Activated naive CD4-positive, alpha-beta T cell treated with Interleukin-2 at 50 U/mL for 16 hours (primary cell): Measurements from ENCODE around the gene CD101.

ENCODE experiments used
- DNase-seq: peaks from one replicate; pipeline ENCODE4 v3.0.0-alpha.2; 2020

The CD101 gene

GRCh38 chr1:117020526-117021156 is 19.1 kb downstream of the CD101 start:
- DNase-seq: no peak

GRCh38 chr1:117022114-117022513 is 20.6 kb downstream of the CD101 start:
- DNase-seq: no peak

GRCh38 chr1:117025568-117025967 is 24.0 kb downstream of the CD101 start:
- DNase-seq: no peak

- no peak for DNase-seq
Observed at GRCh38 chr1:117026361-117026760, 24.8 kb downstream of the CD101 start.

GRCh38 chr1:117029685-117030084 is 28.1 kb downstream of the CD101 start:
- DNase-seq: no peak

GRCh38 chr1:117030271-117030877 is 28.8 kb downstream of the CD101 start:
- no peak for DNase-seq

- no peak for DNase-seq
Observed at GRCh38 chr1:117032266-117032665, 30.7 kb downstream of the CD101 start.

- no peak for DNase-seq
Observed at GRCh38 chr1:117032681-117033539, 31.4 kb downstream of the CD101 start.

- DNase-seq: no peak
Observed at GRCh38 chr1:117033772-117034171, 32.2 kb downstream of the CD101 start.

GRCh38 chr1:117034791-117035290 is 33.3 kb downstream of the CD101 start:
- no peak for DNase-seq

- DNase-seq: no peak
Observed at GRCh38 chr1:117036018-117036461, 34.5 kb downstream of the CD101 start.

GRCh38 chr1:117037802-117038201 is 36.2 kb downstream of the CD101 start:
- no peak for DNase-seq

- DNase-seq: no peak
Observed at GRCh38 chr1:117038236-117038635, 36.7 kb downstream of the CD101 start.

GRCh38 chr1:117044217-117044616 is 42.7 kb downstream of the CD101 start:
- no peak for DNase-seq

GRCh38 chr1:117045644-117046043 is 44.1 kb downstream of the CD101 start:
- no peak for DNase-seq

- DNase-seq: no peak
Observed at GRCh38 chr1:117046781-117047180, 45.2 kb downstream of the CD101 start.

- no peak for DNase-seq
Observed at GRCh38 chr1:117047271-117047670, 45.7 kb downstream of the CD101 start.

- no peak for DNase-seq
Observed at GRCh38 chr1:117049857-117050256, 48.3 kb downstream of the CD101 start.

- DNase-seq: peak; percentile 29
Observed at GRCh38 chr1:117051224-117052064, 49.9 kb downstream of the CD101 start.

- no peak for DNase-seq
Observed at GRCh38 chr1:117054068-117054467, 52.5 kb downstream of the CD101 start.

GRCh38 chr1:117058810-117059209 is 57.2 kb downstream of the CD101 start:
- DNase-seq: no peak

- DNase-seq: peak; percentile 69
Observed at GRCh38 chr1:117059334-117059677, 57.7 kb downstream of the CD101 start.
